HEK293 (cell line): Measurements from ENCODE around the gene ARHGAP4.

ENCODE experiments used
- ZNF140 ChIP-seq: fragments of 450-650 bp; formaldehyde crosslinking; IDR thresholded peaks from 2 replicates; pipeline ENCODE4 v1.5.1; 2016; ENCODE audit warnings: missing biosample characterization, missing genetic modification characterization
- ZNF785 ChIP-seq: fragments of 450-650 bp; formaldehyde crosslinking; IDR thresholded peaks from 2 replicates; pipeline ENCODE4 v1.5.1; 2016; ENCODE audit warnings: missing biosample characterization, missing genetic modification characterization
- ZSCAN30 ChIP-seq: fragments of 450-650 bp; IDR thresholded peaks from 2 replicates; pipeline ENCODE4 v1.5.1; 2018; ENCODE audit warnings: missing biosample characterization, mild to moderate bottlenecking, missing genetic modification characterization, moderate library complexity
- TF ChIP-seq, protein P1 (sequence below): fragments of 450-650 bp; formaldehyde crosslinking; IDR thresholded peaks from 2 replicates; pipeline ENCODE4 v1.5.1; 2016; ENCODE audit warnings: missing biosample characterization, missing genetic modification characterization

DNA sequence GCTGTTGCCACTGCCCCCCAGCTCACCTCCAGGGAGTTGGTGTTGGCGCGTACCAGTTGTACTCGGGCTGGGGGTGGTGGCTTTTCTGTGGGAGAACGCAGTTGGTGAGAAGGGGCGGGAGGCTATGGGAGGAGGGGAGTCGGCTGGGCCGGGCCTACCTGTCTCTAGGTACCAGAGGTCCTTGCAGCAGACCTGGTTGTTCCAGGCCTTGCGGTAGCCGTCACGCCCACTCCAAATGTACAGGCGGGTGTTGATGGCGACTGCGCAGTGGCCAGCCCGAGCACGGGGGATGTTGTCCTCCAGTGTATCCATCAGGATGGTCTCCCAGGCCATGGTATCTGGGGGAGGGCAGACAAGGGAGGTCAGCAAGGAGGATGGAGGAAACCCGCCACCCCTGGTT is 34.0 kb upstream of the ARHGAP4 start:
- TF ChIP-seq ZSCAN30 (tag by site-specific recombination) (no peak), ZNF140 (no peak), ZNF785 (no peak)
- TF ChIP-seq, protein P1, sequence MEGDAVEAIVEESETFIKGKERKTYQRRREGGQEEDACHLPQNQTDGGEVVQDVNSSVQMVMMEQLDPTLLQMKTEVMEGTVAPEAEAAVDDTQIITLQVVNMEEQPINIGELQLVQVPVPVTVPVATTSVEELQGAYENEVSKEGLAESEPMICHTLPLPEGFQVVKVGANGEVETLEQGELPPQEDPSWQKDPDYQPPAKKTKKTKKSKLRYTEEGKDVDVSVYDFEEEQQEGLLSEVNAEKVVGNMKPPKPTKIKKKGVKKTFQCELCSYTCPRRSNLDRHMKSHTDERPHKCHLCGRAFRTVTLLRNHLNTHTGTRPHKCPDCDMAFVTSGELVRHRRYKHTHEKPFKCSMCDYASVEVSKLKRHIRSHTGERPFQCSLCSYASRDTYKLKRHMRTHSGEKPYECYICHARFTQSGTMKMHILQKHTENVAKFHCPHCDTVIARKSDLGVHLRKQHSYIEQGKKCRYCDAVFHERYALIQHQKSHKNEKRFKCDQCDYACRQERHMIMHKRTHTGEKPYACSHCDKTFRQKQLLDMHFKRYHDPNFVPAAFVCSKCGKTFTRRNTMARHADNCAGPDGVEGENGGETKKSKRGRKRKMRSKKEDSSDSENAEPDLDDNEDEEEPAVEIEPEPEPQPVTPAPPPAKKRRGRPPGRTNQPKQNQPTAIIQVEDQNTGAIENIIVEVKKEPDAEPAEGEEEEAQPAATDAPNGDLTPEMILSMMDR (tag by site-specific recombination), result no peak
